NOMO-1 treated with DMSO at 0.1 percent for 48 hours (cell line): ENCODE results near the gene ITM2A.

Experiments
- DNase-seq: peaks from one replicate; lab custom pipeline; 2025; ENCODE audit not compliant: unreplicated experiment; lab: John Stamatoyannopoulos, UW

The ITM2A gene

GRCh38 chrX:79325263-79325958 is 41.7 kb downstream of the ITM2A start:
- no peak for DNase-seq
